Left renal cortex interstitium (tissue), 4 donors: ENCODE results near the gene MASP2. TPM values are rescaled to one million over a fixed set of nuclear protein-coding genes. Genes with fewer than 3 reads are reported as not detected.
"Not testable (repeated sequence)": the region's sequence is repeated elsewhere in the genome, so short reads cannot be mapped to it uniquely, and the experiment has no call there.

Experiments used
- DNase-seq, 4 donors: peaks; one replicate each; pipeline ENCODE4 v3.0.0-alpha.2; 2013; ENCODE audit warnings: low read depth in 4 of 4, low spot score in 2 of 4, missing footprints in 1 of 4
- polyA plus RNA-seq, 4 donors: library from polyadenylated mRNA; unstranded; fragments of 120-200 nt; gene quantifications; one replicate each; pipeline ENCODE4 v1.2.1, GENCODE V29; 2013; ENCODE audit not compliant: insufficient read length in 4 of 4

Gene MASP2
- polyA plus RNA-seq, 4 donors = 2.7 to 10.1 (median 6.0) TPM

- DNase-seq = no peak
These were observed 50.9 kb downstream of the MASP2 start for GRCh38 chr1:10996100-10996499.

GRCh38 chr1:10992864-10993263, 54.2 kb downstream of the MASP2 start:
- no peak for DNase-seq

- DNase-seq = not testable (repeated sequence)
These were observed 55.0 kb downstream of the MASP2 start for GRCh38 chr1:10992004-10992403.

GRCh38 chr1:10990828-10991227, 56.2 kb downstream of the MASP2 start:
- DNase-seq = no peak

GRCh38 chr1:10989920-10990516, 57.0 kb downstream of the MASP2 start:
- not testable (repeated sequence) for DNase-seq

- no peak for DNase-seq
These were observed 57.9 kb downstream of the MASP2 start for GRCh38 chr1:10989095-10989494.

GRCh38 chr1:10987840-10988417, 59.1 kb downstream of the MASP2 start:
- no peak for DNase-seq

GRCh38 chr1:10986525-10986890, 60.5 kb downstream of the MASP2 start:
- DNase-seq = no peak

- no peak for DNase-seq
These were observed 66.0 kb downstream of the MASP2 start for GRCh38 chr1:10980841-10981727.

- DNase-seq = peak in 2 of 4 donors; percentile 13 to 21
These were observed 66.9 kb downstream of the MASP2 start for GRCh38 chr1:10980094-10980577.

- DNase-seq = no peak
These were observed 67.5 kb downstream of the MASP2 start for GRCh38 chr1:10979483-10979920.

GRCh38 chr1:10978719-10979118, 68.3 kb downstream of the MASP2 start:
- DNase-seq = no peak

Other genes with a start within 250 kb of the MASP2 start
- gene TARDBP, start 34.6 kb downstream of the MASP2 start, polyA plus RNA-seq = 100 to 1,000 TPM; 259 to 363 (median 314) TPM
- 10 to 100 TPM; 38.5 to 57.5 (median 48.0) TPM for gene SRM, start 12.8 kb upstream of the MASP2 start, polyA plus RNA-seq
- 100 to 1,000 TPM in 2 of 4 donors, 10 to 100 TPM in 2; 73.1 to 108 (median 94.2) TPM for gene EXOSC10, start 52.6 kb upstream of the MASP2 start, polyA plus RNA-seq
- under 1 TPM in 2 of 4 donors, not detected in 2; 0.06 to 0.14 TPM for gene ANGPTL7, start 142.1 kb upstream of the MASP2 start, polyA plus RNA-seq
- 10 to 100 TPM; 33.8 to 49.1 (median 41.6) TPM for gene MTOR, start 215.3 kb upstream of the MASP2 start, polyA plus RNA-seq
- gene UBIAD1, start 226.0 kb upstream of the MASP2 start, polyA plus RNA-seq = 10 to 100 TPM; 14.8 to 19.1 (median 16.5) TPM